GM19397 (cell line): ENCODE data around the gene FBRS.
"Not testable (repeated sequence)": the region's sequence is repeated elsewhere in the genome, so short reads cannot be mapped to it uniquely, and the experiment has no call there.

ENCODE experiments used
- ATAC-seq: cut with Tn5 transposase; IDR thresholded peaks from one replicate; pipeline ENCODE4 v1.9.1; 2021; ENCODE audit warnings: mild to moderate bottlenecking, moderate library complexity; ENCODE audit not compliant: unreplicated experiment

FBRS gene

DNA sequence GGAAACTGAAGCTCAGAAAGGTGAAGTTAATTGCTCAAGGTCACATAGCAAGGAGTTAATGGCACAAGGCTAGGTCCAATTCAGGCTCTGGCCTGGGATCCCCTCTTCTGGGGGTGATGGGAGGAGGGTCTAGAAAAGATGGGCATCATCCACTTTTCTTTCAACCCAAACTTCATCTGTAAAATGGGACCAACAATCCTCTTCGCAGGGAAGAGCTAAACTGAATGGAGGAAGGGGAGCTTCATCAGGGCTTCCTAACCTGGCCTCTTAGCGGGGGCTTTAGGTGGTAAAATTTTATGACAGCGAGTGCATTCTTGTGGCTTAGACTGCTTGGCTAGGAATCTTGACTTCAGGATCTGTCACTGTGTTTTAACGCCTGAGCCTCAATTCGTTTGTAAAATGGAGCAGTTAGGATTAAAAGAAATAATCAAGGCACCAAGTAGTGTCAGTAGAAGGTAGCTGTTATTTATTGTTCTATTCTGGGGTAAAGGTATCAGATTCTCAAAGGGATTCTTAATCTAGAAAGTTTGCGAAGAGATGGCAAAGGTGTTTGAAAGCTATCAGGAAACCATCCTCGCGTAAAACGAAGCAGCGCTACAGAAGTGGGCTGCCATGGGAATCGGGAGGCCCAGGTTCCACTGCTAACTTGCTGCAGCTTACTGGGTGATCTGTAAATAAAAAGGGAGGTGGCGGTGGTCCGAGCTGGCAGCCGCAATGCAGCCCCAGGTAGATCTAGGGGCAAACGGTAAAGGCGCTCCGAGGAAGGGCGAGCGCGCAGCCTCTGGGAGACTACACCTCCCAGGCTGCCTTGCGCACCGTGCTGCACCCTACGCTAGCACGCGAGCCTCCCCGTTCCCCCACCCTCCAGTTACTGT is 39.3 kb downstream of the FBRS start:
- ATAC-seq: no peak

DNA sequence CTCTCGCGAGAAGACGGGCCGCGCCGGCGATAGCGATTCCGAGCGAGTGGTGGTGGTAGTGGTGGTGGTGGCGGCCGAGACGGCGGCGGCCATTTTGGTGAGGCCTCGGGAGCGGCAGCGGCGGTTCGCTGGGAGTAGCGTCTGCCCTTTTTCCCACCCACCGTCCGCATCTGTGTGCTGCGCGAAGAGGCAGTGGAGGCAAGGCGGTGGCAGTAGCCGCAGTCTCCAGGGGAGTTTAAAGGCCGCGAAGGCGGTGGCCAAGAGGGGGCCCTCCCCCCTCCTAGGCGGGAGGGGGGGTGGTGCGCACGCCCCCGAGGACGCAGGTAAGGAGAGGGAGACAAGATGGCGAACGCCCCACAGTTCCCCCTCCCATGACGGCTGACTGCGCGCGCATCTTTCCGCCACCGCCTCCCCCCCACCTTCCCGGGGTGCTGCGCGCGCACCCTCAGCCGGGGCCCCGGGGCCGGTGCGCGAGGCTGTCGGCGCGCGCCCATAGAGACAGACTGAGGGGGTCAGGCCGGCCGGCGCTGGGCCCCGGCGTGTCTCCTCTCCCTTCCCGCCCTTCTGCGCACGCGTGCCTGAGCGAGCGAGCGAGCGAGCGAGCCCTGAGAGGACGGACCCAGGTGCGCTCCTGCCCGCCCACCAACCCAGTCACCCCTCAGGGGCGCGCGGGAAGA is 40.0 kb downstream of the FBRS start:
- ATAC-seq: peak; percentile 80

DNA sequence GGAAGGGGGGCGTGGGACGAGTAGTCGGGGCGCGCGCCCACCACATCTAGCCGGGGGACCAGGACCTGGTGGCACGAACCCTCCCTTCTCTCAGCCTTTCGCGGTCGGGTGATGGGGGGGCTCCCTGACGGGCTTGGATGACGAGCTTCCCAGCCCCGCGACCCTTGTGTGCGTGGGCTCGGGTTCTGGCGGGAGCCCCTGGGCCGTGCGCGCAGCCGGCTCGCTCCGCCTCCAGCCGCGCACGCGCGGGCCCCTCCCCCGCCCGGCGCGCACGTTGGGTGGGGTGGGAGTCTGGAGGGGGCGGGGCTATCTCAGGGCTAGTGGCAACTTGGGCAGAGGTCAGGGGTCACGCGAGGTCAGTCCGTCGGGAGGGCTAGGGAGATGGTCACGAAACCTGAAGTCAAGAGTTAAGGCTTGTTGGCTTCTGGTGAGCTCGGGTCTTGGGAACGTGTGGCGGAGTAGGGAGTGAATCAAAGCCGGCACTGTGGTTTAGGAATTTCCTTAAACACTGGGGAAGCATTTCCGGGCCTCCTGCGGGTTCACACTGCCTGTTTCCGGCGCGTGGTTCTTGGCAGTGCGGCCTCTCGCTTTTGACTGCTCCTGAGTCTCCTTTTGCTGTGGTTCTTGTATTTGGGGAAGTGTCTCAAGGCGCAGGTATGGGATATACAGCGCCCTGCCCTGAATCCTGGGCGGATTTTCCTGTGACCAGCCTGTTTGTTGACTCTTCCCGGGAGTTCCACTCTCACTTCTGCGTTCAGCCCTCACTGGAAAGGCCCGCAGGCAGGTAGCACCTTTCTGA is 40.8 kb downstream of the FBRS start, which contains the start of gene SRCAP:
SRCAP (plus strand) TSS at position 356 of the 799 bp plus-strand sequence. CDS start 1,654 bp downstream, outside the sequence.
- ATAC-seq: peak; percentile 29

DNA sequence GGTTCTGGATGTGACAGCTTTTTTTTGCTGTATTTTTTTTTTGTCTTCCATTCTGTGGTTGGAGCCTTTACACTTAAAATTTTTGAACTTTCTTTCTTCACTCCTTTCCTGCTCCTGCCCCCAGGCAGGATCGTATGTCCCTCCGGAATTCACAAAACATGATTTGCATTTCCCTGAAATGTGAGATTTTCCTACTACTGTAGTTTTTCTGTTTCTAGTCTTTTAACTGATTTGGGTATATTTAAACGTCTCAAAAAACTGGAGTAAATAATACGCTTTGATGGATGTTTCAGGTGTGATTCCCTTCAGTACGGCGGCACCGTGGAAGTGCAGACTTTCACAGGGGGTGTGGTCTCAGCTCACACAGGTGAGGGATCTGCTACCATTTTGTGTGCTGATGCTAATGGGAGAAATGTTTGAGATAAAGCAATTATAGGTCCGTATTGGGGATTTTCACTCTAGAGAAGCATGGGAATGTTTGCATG is 41.4 kb downstream of the FBRS start:
- no peak for ATAC-seq

DNA sequence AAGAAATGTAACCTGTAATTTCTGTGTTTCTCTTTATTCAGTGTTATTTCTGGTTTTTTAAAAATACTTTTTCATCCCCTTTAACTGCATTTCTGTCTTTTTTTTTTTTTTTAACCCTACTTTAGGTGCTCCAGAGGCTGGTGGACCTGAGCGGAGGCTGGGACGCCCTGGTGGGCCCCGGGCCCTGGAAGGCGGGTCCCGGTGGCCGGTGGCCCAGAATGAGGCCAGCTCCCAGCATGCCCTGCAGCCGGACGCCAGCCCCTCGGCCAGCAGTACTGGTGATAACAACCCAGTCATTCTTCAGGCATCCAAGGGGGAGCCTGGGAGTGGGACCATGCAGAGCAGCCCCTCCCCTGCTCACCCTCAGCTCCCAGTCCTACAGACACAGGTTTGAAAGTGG is 42.3 kb downstream of the FBRS start:
- no peak for ATAC-seq

DNA sequence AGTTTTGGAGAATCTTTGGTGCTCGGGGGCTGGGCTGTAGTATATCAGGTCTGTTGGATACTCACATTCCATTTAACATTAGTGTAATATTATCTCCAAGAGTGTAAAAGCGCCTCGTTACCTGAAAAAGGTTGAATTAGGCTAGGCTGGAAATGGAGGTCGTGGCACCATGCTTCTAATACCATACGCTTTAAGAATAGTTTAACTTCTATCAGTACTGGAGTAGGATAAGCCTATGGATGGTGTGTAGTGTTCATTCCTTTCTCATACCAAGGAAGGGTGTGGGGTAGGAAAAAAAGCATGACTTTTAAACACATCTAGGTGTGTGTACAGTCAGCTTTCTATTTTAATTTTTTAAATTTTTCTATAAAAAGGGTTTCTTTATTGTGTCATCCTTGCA is 42.7 kb downstream of the FBRS start:
- no peak for ATAC-seq

DNA sequence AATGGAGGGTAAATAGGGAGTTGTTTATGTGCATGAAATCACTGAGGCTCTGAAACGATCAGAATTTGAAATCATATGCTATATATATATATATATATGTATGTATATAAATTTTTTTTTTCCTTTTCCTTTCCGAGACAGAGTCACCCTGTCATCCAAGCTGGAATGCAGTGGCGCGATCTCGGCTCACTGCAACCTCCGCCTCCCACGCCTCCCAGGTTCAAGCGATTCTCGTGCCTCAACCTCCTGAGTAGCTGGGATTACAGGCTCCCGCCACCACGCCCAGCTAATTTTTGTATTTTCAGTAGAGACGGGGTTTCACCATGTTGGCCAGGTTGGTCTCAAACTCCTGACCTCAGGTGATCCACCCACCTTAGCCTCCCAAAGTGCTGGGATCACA is 44.8 kb downstream of the FBRS start:
- not testable (repeated sequence) for ATAC-seq

DNA sequence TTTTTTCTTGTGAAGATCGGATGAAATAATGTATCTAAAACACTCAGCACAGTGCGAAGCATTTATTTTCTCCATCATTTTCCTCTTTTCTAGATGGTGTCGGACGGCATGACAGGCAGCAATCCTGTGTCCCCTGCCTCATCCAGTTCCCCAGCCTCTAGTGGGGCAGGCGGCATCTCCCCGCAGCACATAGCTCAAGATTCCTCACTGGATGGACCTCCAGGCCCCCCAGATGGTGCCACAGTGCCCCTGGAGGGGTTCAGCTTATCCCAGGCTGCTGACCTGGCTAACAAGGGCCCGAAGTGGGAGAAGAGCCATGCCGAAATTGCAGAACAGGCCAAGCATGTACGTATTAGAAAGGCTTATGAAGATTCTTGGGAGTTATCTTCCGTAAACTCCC is 45.7 kb downstream of the FBRS start:
- no peak for ATAC-seq

DNA sequence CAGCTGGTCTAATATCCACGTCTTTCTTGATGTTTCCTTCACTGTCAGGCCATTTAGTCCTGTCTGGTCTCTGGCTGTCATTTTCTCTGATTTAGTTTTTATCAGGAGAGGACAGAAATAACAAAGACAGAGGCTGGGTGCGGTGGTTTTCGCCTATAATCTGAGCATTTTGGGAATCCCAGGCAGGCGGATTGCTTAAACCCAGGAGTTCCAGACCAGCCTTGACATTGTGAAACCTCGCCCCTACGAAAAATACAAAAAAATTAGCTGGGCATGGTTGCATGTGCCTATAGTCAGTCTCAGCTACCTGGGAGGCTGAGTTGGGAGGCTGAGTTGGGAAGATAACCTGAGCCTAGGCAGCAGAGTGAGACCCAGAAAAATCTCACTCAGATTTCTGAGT is 47.8 kb downstream of the FBRS start:
- ATAC-seq: no peak

DNA sequence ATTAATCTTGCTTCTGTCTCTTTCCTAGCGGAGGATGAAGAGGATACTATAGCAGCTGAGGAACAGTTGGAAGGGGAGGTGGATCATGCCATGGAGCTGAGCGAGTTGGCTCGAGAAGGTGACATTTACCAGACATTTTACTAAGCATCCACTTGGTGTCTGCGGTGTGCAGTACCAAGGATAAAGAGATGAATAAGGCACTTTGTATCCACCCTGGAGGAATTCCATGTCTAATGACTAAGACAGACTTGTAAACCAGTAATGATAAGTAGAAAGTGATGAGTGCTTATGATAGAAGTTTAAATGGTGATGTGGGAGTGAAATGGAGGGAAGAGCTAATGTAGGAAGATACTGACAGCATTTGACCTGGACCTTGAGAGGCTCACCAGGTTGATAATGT is 52.7 kb downstream of the FBRS start:
- no peak for ATAC-seq

DNA sequence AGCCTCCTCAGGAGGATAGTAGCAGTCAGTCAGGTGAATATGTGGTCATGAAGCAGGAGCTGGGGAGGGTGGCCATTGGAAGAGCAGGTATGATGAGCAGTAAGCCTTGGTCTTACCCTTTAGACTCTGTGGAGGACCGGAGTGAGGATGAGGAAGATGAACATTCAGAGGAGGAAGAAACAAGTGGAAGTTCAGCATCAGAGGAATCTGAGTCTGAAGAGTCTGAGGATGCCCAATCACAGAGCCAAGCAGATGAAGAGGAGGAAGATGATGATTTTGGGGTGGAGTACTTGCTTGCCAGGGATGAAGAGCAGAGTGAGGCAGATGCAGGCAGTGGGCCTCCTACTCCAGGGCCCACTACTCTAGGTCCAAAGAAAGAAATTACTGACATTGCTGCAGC is 53.5 kb downstream of the FBRS start:
- no peak for ATAC-seq

DNA sequence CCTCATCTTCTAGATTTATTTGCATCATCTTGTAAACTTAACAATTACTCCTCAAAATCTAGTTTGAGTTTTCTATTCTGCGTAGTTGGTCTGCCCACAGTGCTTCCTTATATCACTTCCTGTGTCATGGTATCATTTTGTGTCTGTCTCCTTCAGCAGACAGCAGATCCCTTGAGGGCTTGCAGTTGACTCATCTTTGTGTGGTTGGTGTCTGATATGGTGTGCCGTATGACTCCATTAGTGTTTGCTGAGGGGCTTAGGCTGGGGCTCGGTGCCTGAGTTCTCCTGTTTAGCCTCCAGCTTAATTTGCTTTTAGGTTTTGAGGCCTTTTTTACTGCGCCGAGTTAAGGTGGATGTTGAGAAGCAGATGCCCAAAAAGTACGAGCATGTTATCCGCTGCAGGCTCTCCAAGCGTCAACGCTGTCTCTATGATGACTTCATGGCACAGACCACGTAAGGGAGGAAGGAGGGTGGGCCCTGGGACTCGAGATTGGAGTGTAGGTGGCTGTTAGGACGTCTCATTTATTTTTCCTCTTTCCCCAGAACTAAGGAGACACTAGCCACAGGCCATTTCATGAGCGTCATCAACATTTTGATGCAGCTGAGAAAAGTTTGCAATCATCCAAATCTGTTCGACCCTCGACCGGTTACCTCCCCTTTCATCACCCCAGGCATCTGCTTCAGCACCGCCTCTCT is 57.7 kb downstream of the FBRS start:
- no peak for ATAC-seq

DNA sequence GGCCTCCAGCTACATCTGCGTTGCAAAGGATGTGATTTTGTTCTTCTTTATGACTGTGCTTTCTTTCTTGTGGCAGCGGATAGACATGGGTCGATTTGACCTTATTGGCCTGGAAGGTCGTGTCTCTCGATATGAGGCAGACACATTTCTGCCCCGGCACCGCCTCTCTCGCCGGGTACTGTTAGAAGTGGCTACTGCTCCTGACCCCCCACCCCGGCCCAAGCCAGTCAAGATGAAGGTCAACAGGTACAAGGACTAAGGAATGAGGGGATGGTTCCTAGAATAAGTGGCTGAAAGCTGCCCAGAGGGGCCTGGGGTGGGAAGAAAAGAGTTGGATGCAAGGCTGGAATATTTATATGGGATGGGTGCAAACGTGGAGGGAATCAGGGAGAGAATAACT is 61.9 kb downstream of the FBRS start:
- no peak for ATAC-seq
